IMR-90 (cell line): ENCODE results near the gene GLCCI1. TPM values are rescaled to one million over a fixed set of nuclear protein-coding genes. Genes with fewer than 3 reads are reported as not detected.

Experiments used
- ATAC-seq: fragments of 200-7000 bp; cut with Tn5 transposase; 2 replicates; pipeline ENCODE4 v1.9.1; 2020; ENCODE audit warnings: low read depth, mild to moderate bottlenecking, moderate library complexity
- BruUV-seq: library from RNA; stranded (reverse); fragments of 400-500 nt; replicated peaks from 2 replicates; lab custom pipeline; 2021; lab: Mats Ljungman, UMichigan
- CTCF ChIA-PET: fragments of 300-600 bp; formaldehyde crosslinking; extraction: SDS; loops from one replicate; lab custom pipeline; 2021; ENCODE audit warnings: antibody characterized with exemption; lab: Yijun Ruan, JAX
- POLR2A ChIA-PET: fragments of 300-600 bp; sonication (Branson Sonifier 250); formaldehyde crosslinking; loops from one replicate; lab custom pipeline; 2022; ENCODE audit warnings: antibody characterized with exemption; ENCODE audit not compliant: unreplicated experiment; lab: Charles Lee
- DNase-seq: peaks from one replicate; pipeline ENCODE4 v3.0.0; 2013
- H2AFZ ChIP-seq: replicated peaks from 2 replicates; pipeline ENCODE3; 2013; ENCODE audit warnings: low read length, mild to moderate bottlenecking; ENCODE audit not compliant: poor library complexity
- H2AK5ac ChIP-seq: 2 replicates; pipeline ENCODE4 v1.6.1; 2013; ENCODE audit warnings: low read depth, low read length, inconsistent platforms
- H2AK9ac ChIP-seq: replicated peaks from 2 replicates; pipeline ENCODE3; 2013; ENCODE audit warnings: mild to moderate bottlenecking, low read depth, low read length, moderate library complexity; ENCODE audit not compliant: poor library complexity
- H2BK120ac ChIP-seq: 2 replicates; pipeline ENCODE4 v1.6.1; 2013; ENCODE audit warnings: low read depth, low read length, inconsistent platforms
- H2BK15ac ChIP-seq: 3 replicates; pipeline ENCODE4 v1.6.1; 2013; ENCODE audit warnings: low read depth, low read length, inconsistent platforms
- H2BK20ac ChIP-seq: 2 replicates; pipeline ENCODE4 v1.6.1; 2013; ENCODE audit warnings: low read depth, mild to moderate bottlenecking, inconsistent platforms, low read length, moderate library complexity
- H2BK5ac ChIP-seq: 2 replicates; pipeline ENCODE4 v1.6.1; 2013; ENCODE audit warnings: mild to moderate bottlenecking, low read depth, low read length, inconsistent platforms; ENCODE audit not compliant: poor library complexity, severe bottlenecking
- H3K14ac ChIP-seq: replicated peaks from 2 replicates; pipeline ENCODE4 v1.6.1; 2013; ENCODE audit warnings: low read depth, low read length, inconsistent platforms
- H3K18ac ChIP-seq: 2 replicates; pipeline ENCODE4 v1.6.1; 2013; ENCODE audit warnings: low read depth, low read length, control low read depth
- H3K23ac ChIP-seq: 2 replicates; pipeline ENCODE4 v1.6.1; 2013; ENCODE audit warnings: low read depth, low read length, inconsistent platforms
- H3K27ac ChIP-seq: 2 replicates; pipeline ENCODE4 v1.5.1; 2013; ENCODE audit warnings: mild to moderate bottlenecking, control low read depth, low read length; ENCODE audit not compliant: insufficient read depth
- H3K27me3 ChIP-seq: 2 replicates; pipeline ENCODE4 v1.6.1; 2013; ENCODE audit warnings: low read length; ENCODE audit not compliant: control insufficient read depth, insufficient read depth
- H3K36me3 ChIP-seq: 2 replicates; pipeline ENCODE4 v1.6.1; 2013; ENCODE audit warnings: low read length, mixed read lengths; ENCODE audit not compliant: control insufficient read depth, insufficient read depth
- H3K4ac ChIP-seq: 2 replicates; pipeline ENCODE4 v1.6.1; 2013; ENCODE audit warnings: low read depth, low read length, inconsistent platforms
- H3K4me1 ChIP-seq: 2 replicates; pipeline ENCODE4 v1.6.1; 2013; ENCODE audit warnings: low read length, mixed read lengths; ENCODE audit not compliant: control insufficient read depth, insufficient read depth
- H3K4me2 ChIP-seq: 2 replicates; pipeline ENCODE4 v1.6.1; 2013; ENCODE audit warnings: low read depth, mild to moderate bottlenecking, control low read depth, low read length, moderate library complexity
- H3K4me3 ChIP-seq: 2 replicates; pipeline ENCODE4 v1.5.1; 2013; ENCODE audit warnings: low read depth, mild to moderate bottlenecking, control low read depth, low read length, moderate library complexity; ENCODE audit not compliant: insufficient read depth
- H3K56ac ChIP-seq: 2 replicates; pipeline ENCODE4 v1.6.1; 2013; ENCODE audit warnings: low read length, inconsistent platforms; ENCODE audit not compliant: insufficient read depth; ENCODE audit errors: extremely low read depth
- H3K79me1 ChIP-seq, 2 experiments: 2 replicates each; pipeline ENCODE4 v1.6.1; 2013; ENCODE audit warnings: low read length in 2 of 2, inconsistent platforms in 1 of 2, low read depth in 1 of 2
- H3K9ac ChIP-seq: 2 replicates; pipeline ENCODE4 v1.6.1; 2013; ENCODE audit warnings: low read depth, low read length, control low read depth
- H3K9me1 ChIP-seq: 2 replicates; pipeline ENCODE4 v1.6.1; 2013; ENCODE audit warnings: low read length, inconsistent platforms; ENCODE audit not compliant: insufficient read depth
- H3K9me3 ChIP-seq: 2 replicates; pipeline ENCODE4 v1.6.1; 2013; ENCODE audit warnings: low read length; ENCODE audit not compliant: control insufficient read depth, insufficient read depth
- H4K20me1 ChIP-seq: 2 replicates; pipeline ENCODE4 v1.6.1; 2013; ENCODE audit warnings: low read length, inconsistent platforms; ENCODE audit not compliant: insufficient read depth
- H4K5ac ChIP-seq: 2 replicates; pipeline ENCODE4 v1.6.1; 2013; ENCODE audit warnings: mild to moderate bottlenecking, low read depth, low read length, control low read depth
- H4K8ac ChIP-seq, 2 experiments: 2 replicates each; pipeline ENCODE4 v1.6.1; 2013; ENCODE audit warnings: low read depth in 2 of 2, low read length in 2 of 2, control low read depth in 1 of 2, inconsistent platforms in 1 of 2
- H4K91ac ChIP-seq: 2 replicates; pipeline ENCODE4 v1.6.1; 2013; ENCODE audit warnings: low read depth, low read length, inconsistent platforms; ENCODE audit not compliant: insufficient read depth
- BHLHE40 ChIP-seq: fragments of 150-350 bp; IDR thresholded peaks from 2 replicates; pipeline ENCODE4 v1.6.1; 2016; ENCODE audit warnings: mild to moderate bottlenecking, low read depth, low read length
- CEBPB ChIP-seq: IDR thresholded peaks from 2 replicates; pipeline ENCODE4 v1.6.1; 2012; ENCODE audit warnings: low read depth, low read length, improper control_type of control experiment
- CHD1 ChIP-seq: IDR thresholded peaks from 2 replicates; pipeline ENCODE4 v1.6.1; 2012; ENCODE audit warnings: low read depth, low read length, improper control_type of control experiment
- MAZ ChIP-seq: IDR thresholded peaks from 2 replicates; pipeline ENCODE4 v1.6.1; 2012; ENCODE audit warnings: low read depth, mild to moderate bottlenecking, low read length, improper control_type of control experiment, moderate library complexity, borderline replicate concordance
- MXI1 ChIP-seq: IDR thresholded peaks from 2 replicates; pipeline ENCODE4 v1.6.1; 2012; ENCODE audit warnings: low read depth, mild to moderate bottlenecking, low read length, moderate library complexity, borderline replicate concordance
- POLR2A ChIP-seq: IDR thresholded peaks from 2 replicates; pipeline ENCODE4 v1.6.1; 2012; ENCODE audit warnings: mild to moderate bottlenecking, low read depth, low read length
- RAD21 ChIP-seq: IDR thresholded peaks from 2 replicates; pipeline ENCODE4 v1.6.1; 2012; ENCODE audit warnings: low read length, improper control_type of control experiment
- RCOR1 ChIP-seq: IDR thresholded peaks from 2 replicates; pipeline ENCODE4 v1.6.1; 2012; ENCODE audit warnings: mild to moderate bottlenecking, low read length, improper control_type of control experiment; ENCODE audit not compliant: insufficient replicate concordance
- SMC3 ChIP-seq: fragments of 150-350 bp; IDR thresholded peaks from 2 replicates; pipeline ENCODE4 v1.6.1; 2016; ENCODE audit warnings: low read depth, mild to moderate bottlenecking, antibody characterized with exemption, low read length, moderate library complexity
- WGBS, 2 experiments: methylation state at CpG; one replicate each; pipeline versions ENCODE4 v1.1.5 to v1.1.7; 2013; ENCODE audit warnings: missing lambda C conversion rate in 2 of 2; ENCODE audit not compliant: insufficient read length in 1 of 2; ENCODE audit errors: extremely low coverage in 2 of 2; 5-methylcytosine and 5-hydroxymethylcytosine counted together
- dilution Hi-C: fragments of 300-500 bp; cut with HindIII; formaldehyde crosslinking; loops from one replicate; pipeline ENCODE4 v1.14.3; 2018; ENCODE audit warnings: low sequenced_read_pairs; ENCODE audit not compliant: unreplicated experiment
- in situ Hi-C: fragments of 300-500 bp; cut with MboI; formaldehyde crosslinking; loops from 3 replicates; pipeline ENCODE4 v1.14.3; 2019; ENCODE audit warnings: low sequenced_read_pairs, inconsistent platforms, mixed read lengths
- intact Hi-C: fragments of 100-400 bp; cut with micrococcal nuclease; formaldehyde crosslinking; loops from 2 replicates; pipeline ENCODE4 v1.10.0; 2022
- polyA plus RNA-seq, 3 experiments: library from polyadenylated mRNA; depleted of rRNA; stranded (reverse); fragments of >200 nt; gene quantifications; 2 replicates each; pipeline ENCODE4 v1.2.3, GENCODE V29; 2012; ENCODE audit warnings: low replicate concordance in 1 of 3
- total RNA-seq: library from RNA; depleted of rRNA; stranded (reverse); fragments of >200 nt; gene quantifications from 2 replicates; pipeline ENCODE4 v1.2.3, GENCODE V29; 2012
- TF ChIP-seq, protein P1 (sequence below): conservative IDR thresholded peaks from 2 replicates; pipeline ENCODE4 v1.5.1; 2012; ENCODE audit warnings: mild to moderate bottlenecking, low read depth, low read length, improper control_type of control experiment

The GLCCI1 gene
- total and polyA plus RNA-seq, 2 of the 4 experiments (the other 2 are of a cell fraction) = 4.1 to 6.2 TPM

DNA sequence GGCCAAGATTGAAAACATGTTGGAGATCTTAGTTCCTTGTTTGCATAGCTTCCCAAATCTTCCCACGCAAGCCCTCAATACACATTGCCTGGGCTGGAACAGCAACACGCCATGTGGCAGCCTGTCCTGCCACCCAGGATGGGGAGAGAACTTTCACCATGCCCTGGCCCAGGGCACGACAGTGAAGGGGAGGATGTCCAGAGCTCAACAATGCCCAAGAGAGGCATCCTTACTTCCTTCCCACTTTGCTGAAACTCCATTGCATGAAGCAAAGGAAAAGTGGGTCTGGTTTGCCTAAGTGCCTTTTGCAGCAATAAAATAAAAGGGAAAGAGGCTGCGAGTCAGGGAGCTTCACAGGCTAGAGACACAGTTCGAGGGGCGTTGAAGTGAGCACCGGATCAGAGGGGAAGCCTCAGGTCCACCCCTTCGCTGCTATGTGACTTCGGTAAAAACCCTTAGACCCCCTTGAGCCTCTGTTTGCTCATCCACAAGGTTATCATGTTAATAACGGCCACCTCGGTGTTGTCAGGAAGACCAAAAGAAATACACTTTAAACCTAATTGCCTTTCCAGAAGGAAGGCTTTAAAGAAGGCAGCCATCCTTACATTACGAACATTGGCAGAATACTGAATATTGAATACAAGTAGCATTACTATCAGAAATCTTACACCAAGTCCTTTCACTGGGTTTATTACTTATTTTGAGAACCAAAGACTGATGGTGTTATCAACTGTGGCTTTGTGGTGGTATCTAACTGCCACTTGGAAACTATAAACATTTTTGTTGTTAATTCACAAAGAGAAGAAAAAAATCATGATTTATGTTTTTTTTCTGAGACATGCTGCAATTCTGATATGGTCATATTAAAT, 160.1 kb downstream of the GLCCI1 start (continued):
- no peak for TF ChIP-seq CHD1

DNA sequence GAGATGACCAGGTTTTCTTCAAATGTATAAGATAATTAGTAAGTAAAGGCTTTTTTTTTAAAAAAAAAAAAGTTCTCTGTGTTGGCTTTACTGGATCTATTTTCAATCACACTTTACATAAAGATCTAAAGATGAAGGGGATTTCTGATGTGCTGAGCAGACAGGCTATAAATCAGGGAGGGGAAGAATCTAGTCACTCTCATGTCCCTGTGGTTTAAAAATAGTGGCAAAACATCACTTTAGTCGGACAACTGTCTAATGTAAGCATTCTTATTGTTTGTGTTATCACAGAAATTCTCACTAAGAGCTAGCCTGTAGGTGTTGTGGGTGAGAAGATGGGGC, 160.7 kb downstream of the GLCCI1 start:
- TF ChIP-seq SMC3 = no peak
- no peak for TF ChIP-seq BHLHE40
- TF ChIP-seq CHD1 = no peak
- TF ChIP-seq MXI1 = no peak
- TF ChIP-seq RCOR1 = no peak
- TF ChIP-seq, protein P1, sequence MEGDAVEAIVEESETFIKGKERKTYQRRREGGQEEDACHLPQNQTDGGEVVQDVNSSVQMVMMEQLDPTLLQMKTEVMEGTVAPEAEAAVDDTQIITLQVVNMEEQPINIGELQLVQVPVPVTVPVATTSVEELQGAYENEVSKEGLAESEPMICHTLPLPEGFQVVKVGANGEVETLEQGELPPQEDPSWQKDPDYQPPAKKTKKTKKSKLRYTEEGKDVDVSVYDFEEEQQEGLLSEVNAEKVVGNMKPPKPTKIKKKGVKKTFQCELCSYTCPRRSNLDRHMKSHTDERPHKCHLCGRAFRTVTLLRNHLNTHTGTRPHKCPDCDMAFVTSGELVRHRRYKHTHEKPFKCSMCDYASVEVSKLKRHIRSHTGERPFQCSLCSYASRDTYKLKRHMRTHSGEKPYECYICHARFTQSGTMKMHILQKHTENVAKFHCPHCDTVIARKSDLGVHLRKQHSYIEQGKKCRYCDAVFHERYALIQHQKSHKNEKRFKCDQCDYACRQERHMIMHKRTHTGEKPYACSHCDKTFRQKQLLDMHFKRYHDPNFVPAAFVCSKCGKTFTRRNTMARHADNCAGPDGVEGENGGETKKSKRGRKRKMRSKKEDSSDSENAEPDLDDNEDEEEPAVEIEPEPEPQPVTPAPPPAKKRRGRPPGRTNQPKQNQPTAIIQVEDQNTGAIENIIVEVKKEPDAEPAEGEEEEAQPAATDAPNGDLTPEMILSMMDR = no peak
- TF ChIP-seq MAZ = no peak
- no peak for TF ChIP-seq POLR2A
- no peak for TF ChIP-seq RAD21
- no peak for TF ChIP-seq CEBPB
- ATAC-seq (no peak), DNase-seq (no peak)
- Histone ChIP-seq H3K4me3 (no peak overlapping the region), H2AK9ac (no peak overlapping the region), H3K18ac (no peak overlapping the region), H3K9ac (no peak overlapping the region), H3K4ac (no peak overlapping the region), H3K9me3 (no peaks in the 10 kb centered on the region), H3K36me3 (no peaks in the 10 kb centered on the region), H4K5ac (no peak overlapping the region), H2BK5ac (no peak overlapping the region), H2AK5ac (no peak overlapping the region), H2BK120ac (no peak overlapping the region), H3K23ac (no peak overlapping the region), H2BK15ac (no peak overlapping the region), H3K56ac (no peak overlapping the region), H3K4me2 (no peak overlapping the region), H3K14ac (no peak overlapping the region), H4K8ac (no peak overlapping the region), H4K20me1 (no peaks in the 10 kb centered on the region), H3K27me3 (peaks cover 2% of the 10 kb centered on the region), H4K91ac (no peak overlapping the region), H3K27ac (no peak overlapping the region), H3K4me1 (no peaks in the 10 kb centered on the region), H2AFZ (no peak overlapping the region), H2BK20ac (no peak overlapping the region), H3K9me1 (no peaks in the 10 kb centered on the region), H3K79me1 (no peaks in the 10 kb centered on the region)
- in situ Hi-C loops (no loop called here), dilution Hi-C loops (no loop called here), intact Hi-C loops (no loop called here)
- no CpG with 5 or more reads among the region's 1 CpG for WGBS, 2 experiments
- CTCF ChIA-PET = no interaction called here
- no TSS peak for BruUV-seq
- POLR2A ChIA-PET = no interaction called here
